ENCODE results near the gene TNNI2.
"Not testable (repeated sequence)": the region's sequence is repeated elsewhere in the genome, so short reads cannot be mapped to it uniquely, and the experiment has no call there.

Gene TNNI2

DNA sequence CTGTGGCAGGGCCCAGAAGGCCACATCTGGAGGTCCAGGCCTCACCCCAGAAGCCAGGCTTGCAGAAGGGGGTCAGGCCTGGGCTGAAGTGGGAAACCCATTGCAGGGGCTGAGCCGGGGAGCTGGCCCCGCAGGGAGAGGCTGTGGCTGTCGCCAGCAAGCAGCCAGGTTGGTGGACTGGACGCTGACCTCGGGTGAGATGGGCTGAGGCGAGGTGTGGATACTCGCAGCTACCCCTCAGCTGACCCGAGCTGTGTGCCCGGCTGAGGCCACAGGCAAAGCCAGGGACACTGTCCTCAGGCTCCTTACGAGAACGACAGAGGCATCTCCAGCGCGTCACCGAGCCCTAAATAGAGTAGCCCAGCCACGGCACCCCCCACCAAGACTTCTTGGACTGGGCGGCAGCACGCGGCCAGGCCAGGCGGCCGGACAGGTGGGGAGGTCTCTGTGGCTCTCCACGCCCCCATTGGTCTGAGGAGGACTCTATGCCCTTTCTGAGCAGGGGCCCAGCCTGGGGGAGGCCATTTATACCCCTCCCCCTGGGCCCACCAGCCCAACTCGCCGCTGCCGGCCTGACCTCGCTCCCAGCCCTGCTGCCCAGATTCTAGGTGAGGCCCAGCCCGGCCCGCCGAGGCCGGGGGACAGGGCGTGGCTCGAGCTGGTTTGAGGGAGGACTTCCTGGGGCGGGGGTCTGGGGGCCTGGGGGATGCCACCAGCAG is at the start of gene TNNI2:
TSS of gene TNNI2 (plus strand) at position 556 of the 719 bp plus-strand sequence. CDS start 716 bp downstream, outside the sequence.
- no peak for DNase-seq

DNA sequence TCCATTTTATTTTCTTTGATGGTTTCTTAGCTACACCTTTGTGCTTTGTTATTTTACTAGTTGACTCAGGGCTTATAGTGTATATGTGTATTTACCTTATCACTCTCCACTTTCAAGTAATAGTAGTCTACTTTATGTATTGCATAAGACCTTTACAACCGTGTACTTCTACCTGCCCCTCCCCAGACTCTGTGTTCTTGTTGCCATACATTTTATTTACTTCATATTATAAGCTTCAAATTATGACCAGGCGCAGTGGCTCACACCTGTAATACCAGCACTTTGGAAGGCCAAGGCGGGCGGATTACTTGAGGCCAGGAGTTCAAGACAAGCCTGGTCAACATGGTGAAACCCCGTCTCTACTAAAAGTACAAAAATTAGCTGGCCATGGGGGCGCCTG is 46.9 kb upstream of the TNNI2 start:
- DNase-seq: no peak

DNA sequence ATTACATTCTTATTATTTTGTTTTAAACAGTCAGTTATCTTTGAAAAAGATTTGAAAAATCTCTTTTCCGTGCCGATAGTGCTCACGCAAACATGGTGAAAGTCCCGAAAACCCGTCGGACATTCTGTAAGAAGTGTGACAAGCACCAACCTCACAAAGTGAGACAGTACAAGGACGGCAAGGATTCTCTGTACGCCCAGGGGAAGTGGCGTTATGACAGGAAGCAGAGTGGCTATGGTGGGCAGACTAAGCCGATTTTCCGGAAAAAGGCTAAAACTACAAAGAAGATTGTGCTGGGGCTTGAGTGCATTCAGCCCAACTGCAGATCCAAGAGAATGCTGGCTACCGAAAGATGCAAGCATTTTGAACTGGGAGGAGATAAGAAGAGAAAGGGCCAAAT is 46.3 kb upstream of the TNNI2 start:
- DNase-seq: no peak

DNA sequence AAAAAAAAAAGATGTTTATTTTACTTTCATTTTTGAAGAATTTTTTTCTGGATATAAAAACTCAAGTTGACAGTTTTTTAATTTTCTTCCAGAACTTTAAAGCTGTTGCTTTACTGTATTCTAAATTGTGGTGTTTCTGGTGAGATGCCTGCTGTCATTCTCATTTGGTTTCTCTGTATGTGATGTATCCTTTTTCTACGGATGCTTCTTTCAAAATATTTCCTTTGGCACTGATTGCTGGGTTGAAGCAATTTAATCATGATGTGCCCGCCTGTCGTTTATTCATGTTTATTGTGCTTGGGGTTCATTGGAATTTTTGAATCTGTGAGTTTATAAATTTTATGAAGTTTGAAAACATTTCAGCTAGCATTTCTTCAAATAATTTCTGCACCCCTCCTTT is 45.7 kb upstream of the TNNI2 start:
- DNase-seq: no peak

DNA sequence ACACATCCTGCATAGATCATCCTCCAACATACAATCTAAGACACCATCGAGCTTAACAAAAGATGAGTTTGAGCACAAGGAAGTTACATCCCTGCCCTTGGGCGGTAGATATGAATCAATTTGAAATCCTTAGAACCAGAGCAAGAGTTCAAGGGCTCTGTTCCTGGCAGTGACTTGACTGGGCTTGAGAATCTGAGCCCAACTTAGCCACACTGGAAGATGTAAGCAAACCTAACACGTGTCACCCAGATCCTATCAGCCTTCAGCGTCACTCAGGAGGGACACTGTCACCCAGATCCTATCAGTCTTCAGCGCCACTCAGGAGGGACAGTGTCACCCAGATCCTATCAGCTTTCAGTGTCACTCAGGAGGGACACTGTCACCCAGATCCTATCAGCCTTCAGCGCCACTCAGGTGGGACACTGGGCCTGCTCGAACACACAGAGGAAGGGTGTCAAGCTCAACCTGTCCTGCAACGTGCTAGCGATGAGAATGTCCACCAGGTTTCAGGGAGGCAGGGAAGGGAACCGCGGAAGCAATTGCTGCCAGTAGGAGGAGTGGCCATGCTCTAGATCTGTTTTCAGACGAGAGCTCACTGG is 42.3 kb upstream of the TNNI2 start:
- DNase-seq: no peak

DNA sequence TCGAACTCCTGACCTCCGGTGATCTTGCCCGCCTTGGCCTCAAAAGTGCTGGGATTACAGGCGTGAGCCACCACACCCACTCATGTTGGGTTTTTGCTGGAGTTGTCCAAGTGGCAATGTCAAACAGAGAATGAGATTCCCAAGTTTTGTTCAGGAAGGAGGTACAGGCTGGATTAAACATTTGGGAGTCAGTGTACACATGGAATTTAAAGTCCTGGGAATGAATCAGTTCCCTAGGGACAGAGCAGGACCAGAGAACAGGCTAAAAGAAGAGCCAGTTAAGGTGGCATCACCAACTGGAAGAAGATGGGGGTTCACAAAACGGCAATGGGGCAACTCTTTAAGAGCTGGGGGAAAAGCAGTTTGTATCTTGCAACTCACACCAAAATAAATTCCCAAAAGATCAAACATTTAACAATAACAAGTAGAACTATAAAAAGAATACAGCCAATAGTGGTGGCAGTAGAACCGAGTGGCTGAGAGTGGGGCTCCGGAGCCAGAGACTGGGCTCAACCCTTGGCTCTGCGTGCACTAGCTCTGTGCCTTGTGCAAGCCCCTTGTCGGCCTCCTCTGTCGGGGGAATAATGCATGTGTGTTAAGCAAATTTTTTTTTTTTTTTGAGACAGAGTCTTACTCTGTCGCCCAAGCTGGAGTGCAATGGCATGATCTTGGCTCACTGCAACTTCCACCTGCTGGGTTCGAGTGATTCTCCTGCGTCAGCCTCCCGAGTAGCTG is 41.2 kb upstream of the TNNI2 start:
- DNase-seq: no peak

DNA sequence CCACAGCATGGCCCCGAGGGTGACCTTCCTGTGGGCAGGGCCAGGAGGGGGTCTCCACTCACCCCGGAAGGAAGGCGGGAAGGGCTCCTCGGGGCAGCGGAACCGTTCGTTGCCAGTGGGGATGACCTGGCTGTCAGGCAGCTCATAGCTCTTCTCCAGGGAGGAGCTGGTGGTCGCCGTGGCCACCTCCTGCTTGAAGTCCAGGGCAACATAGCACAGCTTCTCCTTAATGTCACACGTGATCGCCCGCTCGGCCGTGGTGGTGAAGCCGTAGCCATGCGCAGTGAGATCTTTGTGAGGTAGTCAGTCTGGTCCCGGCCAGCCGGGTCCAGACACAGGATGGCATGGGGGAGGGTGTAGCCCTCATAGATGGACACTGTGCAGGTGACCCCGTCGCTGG is 35.5 kb upstream of the TNNI2 start:
- no peak for DNase-seq

DNA sequence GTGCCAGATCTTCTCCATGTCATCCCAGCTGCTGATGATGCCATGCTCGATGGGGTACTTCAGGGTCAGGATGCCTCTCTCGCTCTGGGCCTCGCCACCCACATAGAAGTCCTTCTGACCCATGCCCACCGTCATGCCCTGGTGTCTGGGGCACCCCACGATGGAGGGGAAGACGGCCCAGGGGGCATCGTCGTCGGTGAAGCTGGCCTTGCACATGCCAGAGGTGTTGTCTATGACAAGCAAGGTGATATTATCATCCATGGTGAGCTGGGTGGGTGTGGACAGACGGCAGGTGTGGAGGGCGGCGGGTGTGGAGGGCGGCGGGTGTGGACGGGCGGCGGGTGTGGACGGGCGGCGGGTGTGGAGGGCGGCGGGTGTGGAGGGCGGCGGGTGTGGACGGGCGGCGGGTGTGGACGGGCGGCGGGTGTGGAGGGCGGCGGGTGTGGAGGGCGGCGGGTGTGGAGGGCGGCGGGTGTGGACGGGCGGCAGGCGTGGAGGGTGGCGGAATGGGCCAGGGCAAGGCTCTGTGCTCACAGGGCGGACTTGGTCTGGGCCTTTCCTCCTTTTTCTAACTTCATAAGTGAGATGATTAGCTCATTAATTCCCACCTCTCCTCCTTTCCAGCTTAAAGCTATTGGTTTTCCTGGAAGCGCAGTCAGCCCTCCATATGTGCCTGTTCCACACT is 34.8 kb upstream of the TNNI2 start:
- not testable (repeated sequence) for DNase-seq

DNA sequence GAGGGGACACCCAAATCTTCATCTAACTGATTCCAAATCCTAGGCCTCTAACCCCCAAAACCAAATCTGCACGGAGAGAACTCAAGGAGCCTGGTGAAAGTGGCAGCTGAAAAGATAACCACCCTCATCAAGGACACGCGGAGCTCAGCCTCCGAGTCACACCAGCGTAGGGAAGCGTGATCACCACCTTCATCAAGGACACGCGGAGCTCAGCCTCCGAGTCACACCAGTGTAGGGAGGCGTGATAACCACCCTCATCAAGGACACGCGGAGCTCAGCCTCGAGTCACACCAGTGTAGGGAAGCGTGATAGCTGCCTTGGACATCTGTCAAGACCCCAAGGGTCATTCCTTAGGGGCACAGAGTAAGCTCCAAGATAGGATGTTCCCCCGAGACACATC is 33.3 kb upstream of the TNNI2 start:
- no peak for DNase-seq

DNA sequence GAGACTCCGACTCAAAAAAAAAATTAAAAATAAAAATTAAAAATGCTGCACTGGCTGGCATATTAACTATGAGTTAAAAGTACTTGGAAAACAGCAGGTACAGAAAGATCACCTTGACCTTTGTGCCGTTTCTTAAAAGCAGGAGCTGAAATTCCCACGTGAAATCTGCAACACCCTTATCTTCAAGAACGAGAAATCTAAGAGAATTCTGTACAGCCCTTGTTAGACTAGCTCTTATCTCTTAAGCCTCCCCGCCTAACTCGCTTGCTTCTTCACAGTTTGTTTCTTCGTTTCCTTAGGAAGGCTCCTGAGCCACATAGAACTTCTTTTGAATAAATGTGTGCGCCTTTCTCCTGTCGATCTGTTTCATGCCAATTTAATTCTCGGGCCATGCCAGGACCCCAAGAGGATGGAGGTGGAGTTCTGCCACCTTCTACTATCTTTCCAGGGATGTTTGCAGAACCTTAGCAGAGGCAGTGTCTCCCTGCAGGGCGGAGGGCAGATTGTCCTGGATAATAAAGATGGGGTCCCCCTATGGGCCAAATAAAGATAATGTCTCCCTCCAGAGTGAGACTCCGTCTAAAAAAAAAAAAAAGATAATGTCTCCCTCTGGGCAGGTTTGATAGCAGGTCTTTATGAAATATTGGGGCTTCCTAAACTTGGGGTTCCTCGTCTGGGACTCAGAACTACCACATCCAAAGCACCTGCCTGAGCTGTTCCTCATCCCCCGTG is 31.4 kb upstream of the TNNI2 start:
- no peak for DNase-seq

DNA sequence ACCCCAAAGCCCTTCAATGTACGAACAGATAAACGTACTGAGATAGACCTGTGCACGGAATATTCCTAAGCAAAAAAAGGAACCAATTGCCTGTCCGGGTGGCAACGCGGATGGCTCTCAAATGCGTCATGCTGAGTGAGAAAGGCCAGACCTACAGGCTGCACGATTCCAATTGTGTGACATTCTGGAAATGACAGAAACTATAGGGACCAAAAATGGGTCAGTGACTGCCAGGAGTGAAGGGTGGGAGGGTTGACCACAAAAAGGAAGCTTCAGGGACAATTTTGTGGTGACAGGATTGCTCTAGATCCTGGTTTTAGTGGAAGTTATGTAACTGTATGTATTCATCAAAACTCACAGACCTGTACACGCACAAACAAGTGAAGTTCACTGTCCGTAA is 28.0 kb upstream of the TNNI2 start:
- DNase-seq: no peak

DNA sequence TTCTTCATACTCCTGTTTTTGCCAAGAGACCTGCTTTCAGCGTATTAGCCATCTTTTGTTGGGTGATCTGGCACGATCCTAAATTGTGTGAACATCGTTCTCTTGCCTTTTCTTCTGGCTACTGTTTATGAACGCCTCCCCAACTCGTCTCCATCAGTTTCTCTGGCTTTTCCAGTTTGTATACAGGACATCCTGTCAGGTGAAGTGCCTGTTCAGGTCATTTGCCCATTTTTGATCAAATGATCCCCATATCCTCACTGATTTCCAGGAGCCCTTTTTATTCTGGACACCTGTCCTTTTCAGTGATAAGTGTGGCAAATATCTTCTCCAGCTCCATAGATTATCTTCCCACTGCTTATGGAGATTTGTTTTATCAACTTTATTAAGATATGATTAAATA is 26.5 kb upstream of the TNNI2 start:
- no peak for DNase-seq

DNA sequence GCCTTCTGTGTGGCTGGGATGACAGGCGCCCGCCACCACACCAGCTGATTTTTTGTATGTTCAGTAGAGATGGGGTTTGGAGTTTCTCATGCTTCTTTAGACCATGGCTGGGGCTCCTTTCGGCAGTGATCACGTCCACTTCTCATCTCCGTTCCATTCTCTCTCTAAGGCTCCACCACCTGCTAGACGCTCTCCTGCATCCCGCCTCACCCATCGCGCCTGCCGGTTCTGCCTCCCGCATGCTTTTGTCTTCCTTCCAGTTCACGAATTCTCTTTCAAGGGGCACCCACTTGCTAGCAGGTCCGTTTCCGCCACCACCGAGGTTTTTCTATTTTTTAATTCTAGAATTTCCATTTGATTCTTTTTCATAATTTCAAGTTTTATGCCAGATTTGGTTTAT is 26.0 kb upstream of the TNNI2 start:
- no peak for DNase-seq

DNA sequence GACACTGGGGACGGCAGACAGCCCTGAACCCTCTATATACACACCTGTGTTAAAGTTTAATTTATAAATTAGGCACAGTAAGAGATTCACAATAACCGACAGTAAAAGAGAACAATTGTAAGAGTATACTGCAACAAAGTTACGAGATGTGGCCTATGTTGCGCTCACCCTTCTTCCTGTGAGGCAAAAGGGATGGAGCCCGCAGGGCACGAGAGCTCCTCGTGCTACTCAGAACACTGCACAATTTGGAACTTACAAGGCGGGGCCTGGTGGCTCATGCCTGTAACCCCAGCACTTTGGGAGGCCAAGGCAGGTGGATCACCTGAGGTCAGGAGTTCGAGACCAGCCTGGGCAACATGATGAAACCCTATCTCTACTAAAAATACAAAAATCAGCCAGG is 25.4 kb upstream of the TNNI2 start:
- not testable (repeated sequence) for DNase-seq

DNA sequence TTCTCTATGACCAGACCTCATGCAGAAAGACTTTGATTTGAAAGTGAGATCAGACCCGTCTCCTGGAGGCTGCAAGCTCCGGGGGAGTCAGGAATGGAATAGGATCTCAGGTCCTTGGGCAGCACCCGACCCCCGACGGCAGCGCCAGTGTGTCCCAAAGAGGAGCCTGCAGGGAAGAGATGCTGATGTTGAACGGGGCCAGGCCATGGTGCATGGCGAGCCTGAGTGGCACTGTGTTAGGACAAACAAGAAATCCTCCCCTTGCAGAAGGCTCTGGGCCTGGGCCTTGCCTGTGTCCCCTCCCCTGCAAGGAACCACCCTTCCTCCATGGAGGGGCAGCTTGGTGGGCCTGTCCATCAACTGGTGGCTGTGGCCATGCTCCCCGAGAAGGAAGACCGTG is 24.1 kb upstream of the TNNI2 start:
- no peak for DNase-seq

DNA sequence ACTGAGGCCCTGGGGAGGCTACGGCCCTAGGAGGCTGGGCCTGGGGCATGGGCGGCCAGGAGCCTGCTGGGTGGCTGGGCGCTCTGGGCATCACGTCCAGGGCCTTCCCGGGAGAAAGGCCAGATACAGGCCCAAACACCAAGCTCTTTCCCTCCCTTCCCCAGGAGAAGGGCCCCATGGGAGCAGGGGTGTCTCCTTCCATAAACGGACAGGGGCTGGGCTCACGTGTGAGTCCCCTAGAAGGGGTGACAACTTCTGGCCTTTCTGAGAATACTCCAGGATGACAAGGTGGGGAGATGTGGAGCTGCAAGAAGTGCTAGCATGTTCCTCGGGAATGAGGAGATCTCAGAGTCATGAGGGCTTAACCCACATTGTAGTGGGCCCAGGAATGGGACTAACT is 23.5 kb upstream of the TNNI2 start:
- no peak for DNase-seq

DNA sequence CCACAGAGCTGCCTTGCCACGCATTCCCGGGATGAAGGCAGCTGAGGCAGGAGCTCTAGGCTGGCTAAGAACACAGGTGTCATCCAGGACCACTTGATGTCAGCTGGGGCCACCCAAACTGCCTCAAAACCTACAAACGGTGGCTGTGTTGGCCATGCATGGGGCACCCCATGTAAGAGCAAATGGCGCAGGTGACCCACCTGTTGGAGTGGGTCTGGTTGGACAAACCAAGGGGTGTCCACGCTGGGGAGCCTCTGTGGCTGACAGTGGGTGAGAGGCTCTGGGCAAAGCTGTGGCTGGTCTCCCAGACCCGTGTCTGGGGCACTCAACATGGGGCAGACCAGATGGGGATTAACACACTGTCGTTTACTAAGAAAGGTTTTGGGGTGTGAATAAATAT is 23.0 kb upstream of the TNNI2 start:
- no peak for DNase-seq

DNA sequence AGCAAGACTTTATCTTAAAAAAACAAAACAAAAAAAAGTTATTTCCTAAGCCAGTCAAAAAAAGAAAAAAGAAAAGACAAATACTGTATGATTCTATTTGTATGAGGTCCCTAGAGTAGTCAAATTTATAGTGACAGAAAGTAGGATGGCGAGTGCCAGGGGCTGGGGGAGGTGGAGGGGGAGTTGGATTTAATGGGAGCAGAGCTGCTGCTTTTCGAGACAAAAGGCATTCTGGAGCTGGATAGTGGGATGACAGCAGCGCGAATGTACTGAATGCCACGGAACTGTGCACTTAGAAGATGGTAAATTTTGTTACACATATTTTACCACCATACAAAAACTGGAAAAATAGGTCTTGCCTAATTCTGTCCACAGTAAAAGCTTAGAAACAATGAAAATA is 21.8 kb upstream of the TNNI2 start:
- DNase-seq: no peak

DNA sequence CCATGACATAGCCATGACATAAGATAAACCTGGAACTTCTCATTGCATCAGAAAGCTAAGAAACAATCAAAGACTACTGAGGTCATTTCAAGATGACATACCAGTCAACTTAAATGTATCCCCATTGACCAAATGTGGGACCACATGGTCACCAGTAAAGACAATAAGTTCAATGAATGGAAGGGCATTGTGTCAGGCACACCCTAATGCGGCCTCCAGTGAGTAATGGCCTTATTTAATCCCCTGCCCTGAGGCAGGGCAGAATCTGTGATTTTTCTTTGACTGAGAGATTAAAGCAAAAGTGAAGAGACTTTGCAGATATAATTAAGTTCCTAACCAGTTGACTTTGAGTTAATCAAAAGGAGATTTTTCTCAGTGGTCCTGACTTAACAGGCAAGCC is 21.3 kb upstream of the TNNI2 start:
- no peak for DNase-seq

DNA sequence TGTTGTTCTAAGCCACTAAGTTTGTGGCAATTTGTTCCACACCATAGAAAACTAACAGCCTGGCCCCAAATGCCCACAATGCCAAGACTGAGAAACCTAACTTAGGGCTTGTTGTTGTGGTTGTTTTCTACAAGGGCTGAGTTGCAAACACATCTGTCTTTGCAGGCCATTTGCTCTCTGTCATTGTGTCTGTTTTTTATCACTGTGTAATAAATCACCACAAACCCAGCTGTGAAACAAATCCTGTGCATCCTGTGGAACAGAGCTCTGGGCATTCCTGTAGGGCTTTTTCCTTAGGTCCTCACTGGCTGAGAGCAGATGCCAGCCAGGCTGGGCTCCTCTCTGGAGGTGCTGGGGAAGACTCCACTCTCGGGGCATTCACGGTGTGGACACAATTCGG is 19.7 kb upstream of the TNNI2 start:
- DNase-seq: no peak

DNA sequence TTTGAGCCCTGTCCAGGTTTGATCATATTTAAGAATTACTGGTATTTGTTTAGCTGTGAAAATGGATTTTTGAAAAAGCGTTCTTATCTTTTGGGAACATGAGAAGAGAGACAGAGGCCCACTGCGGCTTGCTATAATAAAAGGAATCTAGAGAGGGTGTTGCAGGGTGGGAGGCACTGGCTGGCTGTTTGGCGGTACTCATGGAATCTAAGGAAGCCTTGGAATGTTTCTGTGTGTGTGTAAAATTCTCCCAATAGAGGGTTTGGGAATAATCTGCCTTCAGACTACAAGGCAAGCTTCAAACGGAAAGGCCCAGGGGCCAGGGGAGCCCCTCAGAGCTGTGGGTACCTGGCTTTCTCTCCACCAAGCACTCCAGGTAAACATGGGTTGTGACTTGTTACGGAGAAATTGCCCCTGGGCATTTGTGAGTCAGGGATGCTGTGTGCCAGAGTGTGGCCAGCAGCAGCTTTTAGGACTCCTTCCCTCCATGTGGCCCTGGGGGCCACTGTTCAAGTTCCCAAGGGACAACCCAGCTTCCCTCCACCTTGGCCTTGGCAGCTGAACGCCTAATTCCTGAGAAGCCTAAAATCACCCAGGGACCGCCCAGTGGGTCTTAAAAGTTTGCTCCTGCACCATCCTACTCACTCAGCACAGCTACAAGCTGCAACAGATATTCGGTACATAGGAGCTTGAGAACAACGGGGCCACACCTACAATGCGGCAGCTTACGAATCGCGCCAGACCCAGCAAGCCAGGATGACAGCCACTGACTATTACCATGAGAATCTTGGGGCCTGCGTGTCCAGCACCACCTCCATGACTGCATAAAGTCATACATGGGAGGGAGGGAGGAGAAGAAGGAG is 18.1 kb upstream of the TNNI2 start:
- DNase-seq: no peak

DNA sequence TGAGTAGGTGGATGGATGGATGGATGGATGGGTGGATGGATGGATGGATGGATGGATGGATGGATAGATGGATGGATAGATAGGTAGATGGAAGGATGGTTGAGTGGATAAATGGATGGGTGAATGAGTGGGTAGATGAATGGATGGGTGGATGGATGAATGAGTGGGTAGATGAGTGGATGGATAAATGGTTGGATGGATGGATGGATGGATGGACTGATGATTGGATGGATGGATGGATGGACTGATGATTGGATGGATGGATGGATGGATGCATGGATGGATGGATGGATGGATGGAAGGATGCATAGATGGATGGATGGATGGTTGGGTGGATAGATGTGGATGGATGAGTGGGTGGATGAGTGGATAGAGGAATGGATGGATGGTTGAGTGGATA is 17.2 kb upstream of the TNNI2 start:
- no peak for DNase-seq

All from activated CD8-positive, alpha-beta memory T cell treated with anti-CD3 and anti-CD28 coated beads, Interleukin-2, amount 50 U/mL, for 48 hours (primary cell).